Activated CD4-positive, alpha-beta T cell treated with anti-CD3 and anti-CD28 coated beads, Interleukin-10, Interleukin-2, amounts not matched to agents 100 ng/mL and 50 ng/mL, durations not matched to agents 16 hours and 8 hours (primary cell): Measurements from ENCODE around the gene COPG1.
"Not testable (repeated sequence)": the region's sequence is repeated elsewhere in the genome, so short reads cannot be mapped to it uniquely, and the experiment has no call there.

ENCODE experiments used
- DNase-seq: peaks from one replicate; pipeline ENCODE4 v3.0.0-alpha.2; 2020

The COPG1 gene, protein sequence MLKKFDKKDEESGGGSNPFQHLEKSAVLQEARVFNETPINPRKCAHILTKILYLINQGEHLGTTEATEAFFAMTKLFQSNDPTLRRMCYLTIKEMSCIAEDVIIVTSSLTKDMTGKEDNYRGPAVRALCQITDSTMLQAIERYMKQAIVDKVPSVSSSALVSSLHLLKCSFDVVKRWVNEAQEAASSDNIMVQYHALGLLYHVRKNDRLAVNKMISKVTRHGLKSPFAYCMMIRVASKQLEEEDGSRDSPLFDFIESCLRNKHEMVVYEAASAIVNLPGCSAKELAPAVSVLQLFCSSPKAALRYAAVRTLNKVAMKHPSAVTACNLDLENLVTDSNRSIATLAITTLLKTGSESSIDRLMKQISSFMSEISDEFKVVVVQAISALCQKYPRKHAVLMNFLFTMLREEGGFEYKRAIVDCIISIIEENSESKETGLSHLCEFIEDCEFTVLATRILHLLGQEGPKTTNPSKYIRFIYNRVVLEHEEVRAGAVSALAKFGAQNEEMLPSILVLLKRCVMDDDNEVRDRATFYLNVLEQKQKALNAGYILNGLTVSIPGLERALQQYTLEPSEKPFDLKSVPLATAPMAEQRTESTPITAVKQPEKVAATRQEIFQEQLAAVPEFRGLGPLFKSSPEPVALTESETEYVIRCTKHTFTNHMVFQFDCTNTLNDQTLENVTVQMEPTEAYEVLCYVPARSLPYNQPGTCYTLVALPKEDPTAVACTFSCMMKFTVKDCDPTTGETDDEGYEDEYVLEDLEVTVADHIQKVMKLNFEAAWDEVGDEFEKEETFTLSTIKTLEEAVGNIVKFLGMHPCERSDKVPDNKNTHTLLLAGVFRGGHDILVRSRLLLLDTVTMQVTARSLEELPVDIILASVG

GRCh38 chr3:129249284-129250065, at the start of gene COPG1:
TSS of gene COPG1 (plus strand) at chr3:129249606. CDS start at chr3:129249710, 104 bp downstream.
- DNase-seq, result peak; percentile 94

DNA sequence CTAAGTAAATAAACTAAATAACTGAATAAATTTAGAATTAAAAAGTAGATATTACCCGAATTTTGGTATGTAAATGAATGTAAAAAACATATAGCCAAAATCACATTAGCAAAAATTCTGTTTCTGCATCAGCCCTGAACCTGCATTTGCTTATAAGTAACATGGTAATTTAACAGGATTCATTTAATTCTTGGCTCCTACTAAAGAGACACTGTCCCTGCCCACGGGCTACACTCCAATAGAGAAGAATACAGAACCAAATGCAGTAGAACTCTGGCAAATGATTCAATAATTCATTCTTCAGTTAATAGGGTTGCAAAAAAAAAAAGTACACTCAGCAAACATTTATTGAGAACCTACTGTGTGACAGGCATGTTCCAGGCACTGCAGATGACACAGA, 44.9 kb upstream of the COPG1 start:
- no peak for DNase-seq

DNA sequence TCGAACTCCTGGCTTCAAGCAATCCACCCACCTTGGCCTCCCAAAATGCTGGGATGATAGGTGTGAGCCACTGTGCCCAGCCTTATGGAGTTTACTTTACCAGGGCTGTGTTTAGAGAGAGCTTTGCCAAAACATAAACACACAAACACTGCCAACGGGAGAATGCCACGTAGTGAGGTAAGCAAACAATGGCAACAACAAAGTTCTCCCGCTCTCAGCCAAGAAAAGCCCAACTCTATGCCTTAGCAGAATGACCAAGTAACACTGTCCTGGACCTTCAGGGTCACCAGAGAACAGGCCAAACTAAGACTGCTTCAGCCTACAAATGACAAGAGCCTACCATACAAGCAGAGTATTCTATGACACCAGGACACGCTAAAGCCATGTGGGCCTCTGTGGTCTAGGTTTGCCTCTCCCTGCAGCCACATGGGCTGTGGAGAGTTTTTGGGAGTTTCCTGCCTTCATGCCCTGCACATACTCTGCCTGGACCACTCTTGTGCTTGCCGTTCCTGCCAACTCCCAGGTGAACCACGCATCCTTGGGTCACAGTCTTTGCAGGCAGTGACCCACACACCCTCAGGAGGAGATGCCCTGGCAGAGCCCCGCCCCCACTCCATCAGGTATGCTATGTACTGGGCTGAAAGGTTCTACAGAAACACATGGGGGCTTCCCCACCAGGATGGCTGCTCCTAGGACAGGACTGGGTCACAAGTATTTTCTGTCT, 44.1 kb upstream of the COPG1 start:
- no peak for DNase-seq

DNA sequence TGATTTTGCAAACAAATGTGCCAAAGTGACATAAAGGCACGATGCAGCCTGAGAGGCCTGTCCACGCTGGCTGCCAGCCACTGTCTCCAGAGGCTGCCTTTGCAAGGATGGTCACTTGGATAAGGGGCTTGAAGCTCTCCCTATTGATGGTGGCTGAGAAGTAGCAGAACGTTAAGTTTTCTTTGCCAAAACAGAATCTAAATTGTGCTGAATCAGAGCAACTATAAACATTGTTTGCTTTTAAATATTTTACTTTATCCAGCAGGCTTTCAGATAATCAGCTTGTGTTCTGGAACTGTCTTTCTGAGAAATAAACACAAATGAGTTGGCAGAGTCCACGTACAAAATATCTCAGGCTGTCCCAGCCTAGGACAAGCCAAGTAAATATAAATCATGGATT, 41.9 kb upstream of the COPG1 start:
- no peak for DNase-seq

GRCh38 chr3:129211345-129211744, 38.1 kb upstream of the COPG1 start:
- DNase-seq, result no peak

- DNase-seq, result no peak
These were observed 37.6 kb upstream of the COPG1 start for GRCh38 chr3:129211772-129212171.

GRCh38 chr3:129213238-129213637, 36.2 kb upstream of the COPG1 start:
- no peak for DNase-seq

GRCh38 chr3:129218742-129219141, 30.7 kb upstream of the COPG1 start:
- no peak for DNase-seq

- not testable (repeated sequence) for DNase-seq
These were observed 25.0 kb upstream of the COPG1 start for GRCh38 chr3:129224387-129224786.

DNA sequence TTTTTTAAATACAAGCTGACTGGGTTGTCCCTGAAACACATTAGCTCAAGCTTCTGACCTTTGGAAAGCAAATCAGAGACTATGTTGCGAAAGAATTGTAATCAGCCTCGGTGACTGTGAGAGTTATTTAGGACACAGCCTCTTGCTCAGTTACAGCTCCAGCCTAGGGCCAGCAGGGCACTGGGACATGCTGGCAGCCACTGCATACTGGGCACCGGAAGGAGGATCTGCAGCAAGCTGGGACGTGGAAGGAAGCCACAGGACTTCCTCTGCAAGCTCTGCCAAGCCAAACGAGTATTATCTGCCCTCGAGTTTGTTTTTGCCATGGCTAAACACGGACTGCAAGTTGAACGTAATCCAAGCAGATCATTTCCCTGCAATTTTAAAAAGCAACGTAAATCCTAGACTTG, 24.4 kb upstream of the COPG1 start:
- peak; percentile 57 for DNase-seq

- peak; percentile 42 for DNase-seq
These were observed 23.0 kb upstream of the COPG1 start for GRCh38 chr3:129226374-129226773.

- DNase-seq, result no peak
These were observed 20.4 kb upstream of the COPG1 start for GRCh38 chr3:129228891-129229585.

GRCh38 chr3:129230311-129231019, 18.9 kb upstream of the COPG1 start:
- DNase-seq, result peak; percentile 90

- DNase-seq, result peak; percentile 42
These were observed 17.9 kb upstream of the COPG1 start for GRCh38 chr3:129231331-129232119.

- peak; percentile 38 for DNase-seq
These were observed 15.9 kb upstream of the COPG1 start for GRCh38 chr3:129233538-129233937.

DNA sequence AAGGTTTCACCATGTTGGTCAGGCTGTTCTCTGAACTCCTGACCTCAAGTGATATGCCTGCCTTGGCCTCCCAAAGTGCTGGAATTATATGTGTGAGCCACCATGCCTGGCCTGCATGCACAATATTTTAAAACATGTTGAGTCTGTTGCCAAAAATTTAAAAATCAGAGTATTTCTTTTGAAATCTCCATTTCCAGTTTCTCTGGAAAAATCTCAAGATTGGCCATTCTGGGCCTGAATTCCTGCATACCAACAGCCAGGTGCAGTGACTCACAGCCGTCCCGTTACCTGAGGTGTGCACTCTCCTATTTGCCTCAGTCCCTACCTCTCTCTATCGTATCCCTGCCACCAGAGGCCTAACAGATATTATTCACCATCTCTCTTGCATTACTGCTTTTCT, 15.0 kb upstream of the COPG1 start:
- no peak for DNase-seq

- DNase-seq, result no peak
These were observed 14.0 kb upstream of the COPG1 start for GRCh38 chr3:129235344-129235917.

DNA sequence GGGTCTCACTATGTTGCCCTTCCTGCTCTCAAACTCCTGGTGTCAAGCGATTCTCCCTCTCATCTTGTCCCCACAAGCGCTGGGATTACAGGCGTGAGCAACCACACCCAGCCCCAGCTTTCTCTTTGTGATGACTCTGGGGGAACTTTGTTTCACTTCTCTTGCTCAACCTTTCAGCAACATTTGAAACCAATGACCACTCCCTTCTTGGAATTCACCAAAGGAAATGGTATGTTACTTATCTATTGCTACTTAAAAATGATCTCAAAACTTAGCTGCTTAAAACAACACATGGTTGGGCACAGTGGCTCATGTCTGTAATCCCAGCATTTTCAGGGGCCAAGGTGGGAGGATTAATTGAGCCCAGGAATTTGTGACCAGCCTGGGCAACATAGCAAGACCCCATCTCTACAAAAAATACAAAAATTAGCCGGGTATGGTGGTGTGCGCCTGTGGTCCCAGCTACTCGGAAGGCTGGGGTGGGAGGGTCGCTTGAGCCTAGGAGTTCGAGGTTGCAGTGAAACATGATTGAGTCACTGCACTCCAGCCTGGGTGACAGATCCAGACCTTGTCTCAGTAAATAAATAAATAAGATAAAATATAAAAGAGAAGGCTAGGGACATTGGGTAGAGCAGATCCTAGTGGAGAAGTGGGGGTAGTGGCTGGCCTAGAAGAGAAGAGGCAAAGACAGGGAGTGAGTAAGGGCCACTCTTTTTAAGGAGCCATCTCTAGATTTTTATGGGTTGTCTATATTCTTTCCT, 10.3 kb upstream of the COPG1 start:
- DNase-seq, result peak; percentile 84

DNA sequence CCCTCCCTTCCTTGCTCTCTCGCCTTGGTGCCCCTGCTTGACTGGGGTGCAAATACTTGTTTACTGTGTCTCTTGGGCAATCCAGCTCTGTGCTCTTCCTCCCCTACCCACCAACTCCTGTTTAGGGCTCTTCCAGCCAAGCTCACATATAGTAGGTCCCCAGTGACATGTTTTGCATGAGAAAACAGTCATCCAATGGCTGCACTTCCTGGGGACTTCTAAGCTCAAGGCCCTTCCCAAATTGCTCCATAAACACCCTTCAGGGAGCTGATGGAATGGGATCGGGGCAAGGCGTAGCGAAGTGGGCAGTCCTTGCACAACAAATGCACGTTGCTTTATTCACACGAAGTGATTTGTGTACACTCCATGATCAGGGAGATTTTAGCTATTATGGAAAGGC, 9.4 kb upstream of the COPG1 start:
- DNase-seq, result no peak
